ENCODE results near the gene NALCN. TPM values are rescaled to one million over a fixed set of nuclear protein-coding genes. Genes with fewer than 3 reads are reported as not detected.

NALCN gene
- total and polyA plus RNA-seq, 2 experiments from 2014 or later: 0.50 to 0.87 TPM

- no peak for TF ChIP-seq ZNF114 (CRISPR knock-in tag; IDR thresholded peaks at IDR 0.05)
- no peak for TF ChIP-seq ETS1 (IDR thresholded peaks at IDR 0.05)
Observed at GRCh38 chr13:101360525-101360924, 55.8 kb downstream of the NALCN start (continued).

GRCh38 chr13:101354895-101355294 lies 61.4 kb downstream of the NALCN start:
- H3K9me2 ChIP-seq (ENCODE audit: insufficient read depth): 0 out of 2 replicates have a peak, but pooled peaks cover 4% of the 10 kb centered on the region
- H3K36me3 ChIP-seq (ENCODE audit: insufficient read depth): no peaks in the 10 kb centered on the region
- no peak overlapping the region for H2AFZ ChIP-seq
- no peak overlapping the region for H3K4me2 ChIP-seq
- no peaks in the 10 kb centered on the region for H3F3A ChIP-seq (replicated peaks; ENCODE audit: low read depth)
- peaks cover 5% of the 10 kb centered on the region; the same call in 2 of the 3 replicates for H3K4me1 Mint-ChIP-seq
- no peaks in the 10 kb centered on the region for H3K79me2 ChIP-seq (replicated peaks; ENCODE audit: insufficient read depth)
- H3K27me3 Mint-ChIP-seq (ENCODE audit: insufficient read depth, low read depth, poor library complexity): peaks cover 1% of the 10 kb centered on the region
- H3K36me3 Mint-ChIP-seq (ENCODE audit: low read depth): no peaks in the 10 kb centered on the region
- no peak overlapping the region for H3K4me3 Mint-ChIP-seq
- H3K4me1 ChIP-seq (ENCODE audit: insufficient read depth): no peaks in the 10 kb centered on the region
- ATAC-seq (no peak), DNase-seq (ENCODE audit: low spot score) (no peak)
- no peaks in the 10 kb centered on the region for H4K20me1 ChIP-seq (replicated peaks; ENCODE audit: insufficient read depth)
- no peaks in the 10 kb centered on the region for H3K27me3 ChIP-seq (ENCODE audit: insufficient read depth)
- no peak overlapping the region for H3K4me3 ChIP-seq
- no peak overlapping the region for H3K27ac ChIP-seq (ENCODE audit: low read depth)
- no peak overlapping the region for H3K27ac Mint-ChIP-seq
- H3K9me3 Mint-ChIP-seq: no peaks in the 10 kb centered on the region
- no peak for TF ChIP-seq EZH2phosphoT487 (IDR thresholded peaks at IDR 0.05; ENCODE audit: unreplicated experiment)
- no peak for TF ChIP-seq REST (IDR thresholded peaks at IDR 0.05; ENCODE audit: unreplicated experiment)
- TF ChIP-seq CTCF (conservative IDR thresholded peaks at IDR 0.05; ENCODE audit: low read depth in 2 of 2): no peak
- no peak for TF ChIP-seq ETS1 (IDR thresholded peaks at IDR 0.05)
- no peak for TF ChIP-seq CREB1 (CRISPR knock-in tag; IDR thresholded peaks at IDR 0.05; ENCODE audit: low read depth)
- TF ChIP-seq JUNB (IDR thresholded peaks at IDR 0.05; ENCODE audit: unreplicated experiment): no peak
- TF ChIP-seq EZH2 (IDR thresholded peaks at IDR 0.05; ENCODE audit: low read depth, unreplicated experiment): no peak
- TF ChIP-seq POLR2AphosphoS5 (IDR thresholded peaks at IDR 0.05; ENCODE audit: low read depth): no peak
- TF ChIP-seq NANOG (IDR thresholded peaks at IDR 0.05; ENCODE audit: borderline replicate concordance): no peak
- no peak for TF ChIP-seq ZNF114 (CRISPR knock-in tag; IDR thresholded peaks at IDR 0.05)
- TF ChIP-seq STAT1 (IDR thresholded peaks at IDR 0.05; ENCODE audit: unreplicated experiment): no peak
- no peak for TF ChIP-seq ZNF462 (CRISPR knock-in tag; IDR thresholded peaks at IDR 0.05)
